GM19395 (cell line): ENCODE data around the gene TOMM70.
A peak's percentile ranks its signal among the peaks of the same experiment; 100 is the strongest.
"Not testable (repeated sequence)": the region's sequence is repeated elsewhere in the genome, so short reads cannot be mapped to it uniquely, and the experiment has no call there.

Experiments
- ATAC-seq: cut with Tn5 transposase; IDR thresholded peaks from one replicate; pipeline ENCODE4 v1.9.1; 2021; ENCODE audit warnings: mild to moderate bottlenecking, moderate library complexity; ENCODE audit not compliant: unreplicated experiment

TOMM70 gene

GRCh38 chr3:100400780-100401673, at the start of gene TOMM70, which contains the start of gene LNP1:
Gene TOMM70, minus strand, starts transcription at chr3:100401089. Its CDS starts 140 bp downstream, at chr3:100400949.
Gene LNP1, plus strand, starts transcription at chr3:100401539. Its CDS starts 28,191 bp downstream, at chr3:100429730.
- ATAC-seq = peak; percentile 93

GRCh38 chr3:100449214-100449613, 48.3 kb upstream of the TOMM70 start:
- ATAC-seq = no peak

GRCh38 chr3:100448079-100448478, 47.2 kb upstream of the TOMM70 start:
- no peak for ATAC-seq

GRCh38 chr3:100447067-100447466, 46.2 kb upstream of the TOMM70 start:
- ATAC-seq = not testable (repeated sequence)

- no peak for ATAC-seq
Observed at GRCh38 chr3:100443690-100444089, 42.8 kb upstream of the TOMM70 start.

- no peak for ATAC-seq
Observed at GRCh38 chr3:100440895-100441294, 40.0 kb upstream of the TOMM70 start.

GRCh38 chr3:100438623-100438974, 37.7 kb upstream of the TOMM70 start:
- ATAC-seq = no peak

- ATAC-seq = no peak
Observed at GRCh38 chr3:100437721-100438622, 37.1 kb upstream of the TOMM70 start.

GRCh38 chr3:100436951-100437350, 36.1 kb upstream of the TOMM70 start:
- ATAC-seq = no peak

GRCh38 chr3:100429187-100429716, 28.4 kb upstream of the TOMM70 start:
- ATAC-seq = no peak

- ATAC-seq = no peak
Observed at GRCh38 chr3:100427699-100428098, 26.8 kb upstream of the TOMM70 start.

GRCh38 chr3:100426067-100426682, 25.3 kb upstream of the TOMM70 start:
- ATAC-seq = no peak

- ATAC-seq = no peak
Observed at GRCh38 chr3:100425316-100425715, 24.4 kb upstream of the TOMM70 start.

- ATAC-seq = no peak
Observed at GRCh38 chr3:100424261-100424660, 23.4 kb upstream of the TOMM70 start.

- ATAC-seq = no peak
Observed at GRCh38 chr3:100423611-100424010, 22.7 kb upstream of the TOMM70 start.

- no peak for ATAC-seq
Observed at GRCh38 chr3:100420885-100421284, 20.0 kb upstream of the TOMM70 start.

GRCh38 chr3:100419406-100419805, 18.5 kb upstream of the TOMM70 start:
- no peak for ATAC-seq

GRCh38 chr3:100416863-100417262, 16.0 kb upstream of the TOMM70 start:
- no peak for ATAC-seq

GRCh38 chr3:100416176-100416575, 15.3 kb upstream of the TOMM70 start:
- ATAC-seq = no peak

GRCh38 chr3:100413613-100414012, 12.7 kb upstream of the TOMM70 start:
- ATAC-seq = no peak
